GM12874 (cell line): ENCODE measurements around the gene TMEM129.

Source experiments
- TF ChIP-seq, protein P1 (sequence below): IDR thresholded peaks from 2 replicates; pipeline ENCODE4 v1.5.1; 2011; ENCODE audit warnings: low read depth, mild to moderate bottlenecking, control low read depth, low read length, moderate library complexity; ENCODE audit not compliant: insufficient read depth

The TMEM129 gene

DNA sequence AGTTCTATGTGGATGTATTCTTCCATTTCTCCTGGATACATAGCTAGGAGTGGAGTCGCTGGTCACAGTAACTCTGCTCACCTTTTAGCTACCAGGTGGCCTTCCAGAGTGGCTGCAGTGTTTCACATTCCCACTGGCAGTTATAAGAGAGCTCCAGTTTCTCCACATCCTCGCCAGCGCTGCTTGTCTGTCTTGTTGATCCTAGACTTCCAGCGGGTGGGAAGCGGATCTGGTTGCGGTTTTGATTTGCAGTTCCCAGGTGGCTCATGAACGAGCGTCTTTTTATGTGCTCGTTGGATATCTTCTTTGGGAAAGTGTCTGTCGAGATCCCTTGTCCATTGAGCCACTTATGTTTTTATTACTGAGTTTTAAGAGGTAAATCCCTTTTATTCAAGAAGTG is 11.8 kb upstream of the TMEM129 start:
- TF ChIP-seq, protein P1, sequence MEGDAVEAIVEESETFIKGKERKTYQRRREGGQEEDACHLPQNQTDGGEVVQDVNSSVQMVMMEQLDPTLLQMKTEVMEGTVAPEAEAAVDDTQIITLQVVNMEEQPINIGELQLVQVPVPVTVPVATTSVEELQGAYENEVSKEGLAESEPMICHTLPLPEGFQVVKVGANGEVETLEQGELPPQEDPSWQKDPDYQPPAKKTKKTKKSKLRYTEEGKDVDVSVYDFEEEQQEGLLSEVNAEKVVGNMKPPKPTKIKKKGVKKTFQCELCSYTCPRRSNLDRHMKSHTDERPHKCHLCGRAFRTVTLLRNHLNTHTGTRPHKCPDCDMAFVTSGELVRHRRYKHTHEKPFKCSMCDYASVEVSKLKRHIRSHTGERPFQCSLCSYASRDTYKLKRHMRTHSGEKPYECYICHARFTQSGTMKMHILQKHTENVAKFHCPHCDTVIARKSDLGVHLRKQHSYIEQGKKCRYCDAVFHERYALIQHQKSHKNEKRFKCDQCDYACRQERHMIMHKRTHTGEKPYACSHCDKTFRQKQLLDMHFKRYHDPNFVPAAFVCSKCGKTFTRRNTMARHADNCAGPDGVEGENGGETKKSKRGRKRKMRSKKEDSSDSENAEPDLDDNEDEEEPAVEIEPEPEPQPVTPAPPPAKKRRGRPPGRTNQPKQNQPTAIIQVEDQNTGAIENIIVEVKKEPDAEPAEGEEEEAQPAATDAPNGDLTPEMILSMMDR = no peak

DNA sequence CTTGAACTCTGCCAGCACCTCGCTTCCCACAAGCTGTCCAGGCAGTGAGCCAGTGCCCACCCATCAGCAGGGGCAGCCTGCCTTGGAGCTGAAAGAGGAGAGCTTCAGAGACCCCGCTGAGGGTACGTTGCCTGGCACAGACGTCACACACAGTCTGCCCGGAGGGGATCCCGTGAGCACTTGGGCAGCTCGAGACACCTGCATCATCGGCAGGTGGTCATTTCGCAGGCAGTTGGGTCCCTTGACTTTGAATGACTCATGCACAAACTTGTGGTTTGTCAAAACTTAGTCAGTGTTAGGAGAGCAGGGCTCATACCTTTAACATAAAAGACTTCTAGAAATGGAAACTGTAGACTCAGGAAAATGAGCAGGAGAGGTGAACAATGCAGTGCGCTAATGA is 10.1 kb upstream of the TMEM129 start:
- TF ChIP-seq, protein P1 = no peak

DNA sequence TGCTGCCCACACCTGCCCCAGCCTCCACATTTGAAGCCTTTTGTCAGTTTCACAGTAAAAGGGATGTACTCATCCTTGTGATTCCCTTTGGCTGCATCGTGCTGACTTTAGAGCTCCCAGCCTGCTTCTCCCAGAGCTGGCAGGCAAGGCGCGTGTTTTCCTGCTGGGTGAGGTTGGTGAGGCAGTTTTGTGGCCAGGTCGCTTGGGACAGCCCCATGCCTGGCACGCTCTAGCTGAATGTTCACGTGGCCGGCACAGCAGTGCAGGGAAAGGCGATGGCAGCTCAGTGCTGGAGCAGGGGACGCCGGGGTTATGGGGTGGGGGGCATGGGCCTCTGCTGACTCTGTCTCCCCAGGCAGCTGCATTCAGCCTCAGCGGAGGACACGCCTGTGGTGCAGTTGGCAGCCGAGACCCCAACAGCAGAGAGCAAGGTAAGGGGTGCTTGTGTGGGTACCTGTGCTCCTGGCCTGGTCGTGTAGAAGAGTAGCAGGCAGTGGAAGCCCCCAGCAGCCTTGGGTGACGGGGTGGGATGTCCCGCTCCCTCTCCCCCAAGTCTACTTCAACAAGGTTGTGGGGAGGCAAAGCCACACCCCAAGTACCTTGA is 9.5 kb upstream of the TMEM129 start:
- TF ChIP-seq, protein P1 = no peak

DNA sequence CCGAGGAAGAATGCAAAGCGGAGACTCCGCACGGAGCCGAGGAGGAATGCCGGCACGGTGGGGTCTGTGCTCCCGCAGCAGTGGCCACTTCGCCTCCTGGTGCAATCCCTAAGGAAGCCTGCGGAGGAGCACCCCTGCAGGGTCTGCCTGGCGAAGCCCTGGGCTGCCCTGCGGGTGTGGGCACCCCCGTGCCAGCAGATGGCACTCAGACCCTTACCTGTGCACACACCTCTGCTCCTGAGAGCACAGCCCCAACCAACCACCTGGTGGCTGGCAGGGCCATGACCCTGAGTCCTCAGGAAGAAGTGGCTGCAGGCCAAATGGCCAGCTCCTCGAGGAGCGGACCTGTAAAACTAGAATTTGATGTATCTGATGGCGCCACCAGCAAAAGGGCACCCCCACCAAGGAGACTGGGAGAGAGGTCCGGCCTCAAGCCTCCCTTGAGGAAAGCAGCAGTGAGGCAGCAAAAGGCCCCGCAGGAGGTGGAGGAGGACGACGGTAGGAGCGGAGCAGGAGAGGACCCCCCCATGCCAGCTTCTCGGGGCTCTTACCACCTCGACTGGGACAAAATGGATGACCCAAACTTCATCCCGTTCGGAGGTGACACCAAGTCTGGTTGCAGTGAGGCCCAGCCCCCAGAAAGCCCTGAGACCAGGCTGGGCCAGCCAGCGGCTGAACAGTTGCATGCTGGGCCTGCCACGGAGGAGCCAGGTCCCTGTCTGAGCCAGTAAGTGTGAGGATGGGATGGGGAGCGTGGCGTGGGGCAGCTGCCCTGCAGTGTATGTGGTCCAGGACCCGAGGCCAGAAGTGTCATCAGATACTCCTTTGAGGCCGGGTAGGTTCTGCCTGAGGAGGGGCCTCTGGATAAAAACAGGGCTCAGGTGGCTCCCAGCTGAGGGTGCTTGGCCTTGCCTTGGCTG is 7.2 kb upstream of the TMEM129 start:
- TF ChIP-seq, protein P1 = no peak

DNA sequence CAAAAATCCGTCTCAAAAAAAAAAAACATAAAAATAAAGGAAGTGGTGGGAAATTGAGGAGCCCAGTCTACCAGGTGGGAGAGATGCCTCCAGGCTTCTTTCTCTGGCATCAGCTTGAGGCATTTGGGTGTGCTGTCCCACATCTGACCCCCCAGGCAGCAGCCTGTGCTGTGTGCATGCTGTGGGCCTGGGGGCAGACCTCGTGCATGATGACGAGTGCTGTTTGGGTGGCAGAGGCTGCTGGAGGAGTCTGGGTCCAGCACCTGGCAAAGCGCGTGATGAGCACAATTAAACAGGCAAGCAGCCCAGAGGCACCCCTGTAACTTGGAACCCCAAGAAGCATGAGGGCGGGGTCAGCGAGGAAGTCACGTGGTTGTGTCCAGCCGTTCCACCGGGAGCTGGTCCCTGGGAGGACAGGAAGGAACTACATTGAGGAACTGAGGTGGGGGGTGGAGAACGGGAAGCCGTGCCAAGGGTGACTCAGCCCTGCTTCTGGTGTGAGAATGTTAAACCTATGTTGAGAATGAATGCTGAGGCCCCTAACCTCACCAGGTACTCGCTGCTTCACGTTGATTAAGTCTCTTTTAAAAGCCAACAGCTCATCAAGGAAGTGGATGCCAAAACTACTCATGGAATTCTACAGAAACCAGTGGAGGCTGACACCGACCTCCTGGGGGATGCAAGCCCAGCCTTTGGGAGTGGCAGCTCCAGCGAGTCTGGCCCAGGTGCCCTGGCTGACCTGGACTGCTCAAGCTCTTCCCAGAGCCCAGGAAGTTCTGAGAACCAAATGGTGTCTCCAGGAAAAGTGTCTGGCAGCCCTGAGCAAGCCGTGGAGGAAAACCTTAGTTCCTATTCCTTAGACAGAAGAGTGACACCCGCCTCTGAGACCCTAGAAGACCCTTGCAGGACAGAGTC is 6.3 kb upstream of the TMEM129 start:
- TF ChIP-seq, protein P1 = no peak

DNA sequence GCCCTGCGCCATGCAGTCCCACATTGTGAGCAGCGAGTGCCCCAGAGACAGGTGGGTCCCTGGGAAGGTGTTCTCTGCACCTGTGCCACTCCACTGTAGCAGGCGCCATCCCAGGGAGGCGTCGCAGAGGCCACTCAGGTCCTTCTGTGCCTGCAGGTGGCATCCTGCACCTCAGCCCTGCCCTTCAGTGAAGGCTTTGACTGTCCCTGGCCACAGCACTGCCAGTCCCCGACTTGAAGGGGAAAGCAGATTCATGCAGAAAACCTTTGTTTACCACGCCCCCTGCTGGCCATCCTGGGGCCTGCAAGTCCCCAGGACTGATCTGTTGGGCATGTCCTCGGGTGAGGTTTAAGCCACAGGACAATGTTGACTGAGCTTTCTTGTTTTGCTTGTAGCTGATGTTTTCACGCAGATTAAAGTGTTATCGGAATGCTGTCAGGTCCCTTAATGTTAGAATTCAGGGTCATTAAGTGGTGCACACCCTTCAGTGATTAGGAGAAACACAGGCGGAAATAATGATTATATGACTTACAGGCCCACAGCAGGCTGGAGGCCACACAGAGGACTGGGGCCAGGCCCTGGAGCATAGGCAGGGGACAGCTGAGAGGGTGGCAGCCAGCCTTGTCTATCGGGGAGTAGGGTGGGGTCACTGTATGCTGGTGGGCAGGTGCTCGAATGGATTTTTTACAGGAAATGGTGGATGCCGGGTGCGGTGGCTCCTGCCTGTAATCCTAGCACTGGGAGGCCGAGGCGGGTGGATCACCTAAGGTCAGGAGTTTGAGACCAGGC is 5.2 kb upstream of the TMEM129 start:
- TF ChIP-seq, protein P1 = peak; percentile 95
